Measurements from ENCODE around the gene KIRREL3.

Gene KIRREL3

GRCh38 chr11:126544108-126545056, 456.2 kb downstream of the KIRREL3 start:
- DNase-seq = peak in 35 of 51 donors; percentile 8 to 85 (median 52)

GRCh38 chr11:126543691-126544090, 456.9 kb downstream of the KIRREL3 start:
- peak in 20 of 51 donors; percentile 6 to 61 (median 20) for DNase-seq

DNA sequence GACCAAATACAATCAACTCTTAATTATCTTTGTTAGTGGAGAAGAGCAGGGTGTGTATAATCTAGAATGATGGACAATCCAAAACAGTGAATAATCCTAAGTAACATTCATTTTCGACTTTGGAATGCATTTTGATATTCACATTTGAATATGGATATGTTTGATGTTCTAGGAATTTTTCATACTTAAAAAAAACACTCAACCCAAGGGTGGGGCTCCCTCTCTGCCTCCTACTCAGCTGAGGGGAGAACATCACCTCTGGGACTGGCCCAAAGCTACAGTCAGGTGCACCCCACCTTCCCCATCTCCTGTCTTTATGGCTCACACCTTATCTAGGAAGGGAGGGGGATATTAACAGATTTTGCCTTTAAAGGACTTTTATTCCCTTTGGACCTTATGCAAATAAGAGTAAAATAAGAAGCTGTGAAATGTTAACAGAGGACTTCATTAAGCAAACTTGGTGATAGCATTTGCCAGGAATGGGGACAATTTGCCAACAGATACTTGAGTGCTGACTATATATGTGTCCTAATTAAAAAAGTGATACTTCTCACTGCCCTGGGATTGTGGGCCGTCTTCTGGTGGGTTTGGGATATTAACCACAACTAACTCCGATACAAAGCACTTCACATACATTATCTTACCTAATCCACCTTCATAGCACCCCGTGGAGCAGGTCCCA, 458.1 kb downstream of the KIRREL3 start:
- no peak for DNase-seq

- no peak for DNase-seq
Observed at GRCh38 chr11:126538071-126538470, 462.5 kb downstream of the KIRREL3 start.

GRCh38 chr11:126537492-126537891, 463.1 kb downstream of the KIRREL3 start:
- no peak for DNase-seq

DNA sequence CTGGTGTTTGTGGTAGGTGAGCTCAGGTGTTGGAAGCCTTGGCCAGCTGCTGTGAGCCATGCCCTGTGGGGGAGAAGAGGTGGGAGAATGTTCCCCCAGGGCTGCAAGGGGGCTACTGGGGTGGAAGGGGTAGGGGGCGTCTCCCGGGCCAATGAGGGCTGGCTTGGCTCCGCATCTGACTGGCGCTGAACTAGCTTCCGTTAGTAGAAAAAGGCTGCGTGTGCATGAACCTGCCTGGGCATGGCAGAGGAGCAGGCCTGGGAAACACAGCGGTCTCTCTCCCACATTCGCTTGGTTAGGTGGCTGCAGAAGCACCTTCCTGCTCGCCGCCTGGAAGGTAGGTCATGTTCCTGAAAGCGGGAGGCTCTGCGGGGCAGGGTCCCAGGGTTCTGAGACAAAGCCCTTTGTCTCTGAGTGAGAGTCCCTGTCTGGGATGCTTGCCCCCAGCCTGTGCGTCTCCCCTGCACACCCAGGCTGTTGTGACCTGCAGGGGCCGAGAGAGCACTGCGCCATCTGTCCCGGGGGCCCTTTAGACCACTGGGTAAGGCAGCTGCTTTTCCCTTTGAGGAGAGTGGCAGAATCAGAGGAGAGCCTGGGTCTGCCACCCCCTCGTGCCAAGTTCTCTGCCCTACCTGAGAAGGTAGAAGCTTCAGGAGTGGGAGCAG, 466.3 kb downstream of the KIRREL3 start:
- no peak for DNase-seq

- no peak for DNase-seq
Observed at GRCh38 chr11:126533560-126533959, 467.0 kb downstream of the KIRREL3 start.

DNA sequence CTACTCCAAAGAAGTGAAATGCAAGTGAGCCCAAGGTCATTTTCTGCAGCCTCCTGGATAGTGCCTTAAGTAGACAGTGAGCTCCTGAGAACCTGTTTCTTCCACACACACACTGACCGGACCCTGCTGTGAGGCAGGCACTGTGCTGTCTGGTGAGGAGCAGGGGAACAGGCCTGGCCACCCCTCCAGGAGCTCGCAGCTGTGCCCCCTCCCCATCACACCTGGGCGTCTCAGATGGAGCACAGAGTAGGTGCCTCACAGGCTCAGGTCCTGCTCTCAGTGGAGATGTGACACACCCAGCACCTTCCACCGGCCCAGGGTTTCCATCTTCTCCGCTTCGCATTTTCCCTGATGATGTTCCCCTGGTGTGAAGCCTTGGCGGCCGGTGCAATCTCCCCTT, 470.2 kb downstream of the KIRREL3 start:
- no peak for DNase-seq

GRCh38 chr11:126529037-126529436, 471.5 kb downstream of the KIRREL3 start:
- DNase-seq = no peak

DNA sequence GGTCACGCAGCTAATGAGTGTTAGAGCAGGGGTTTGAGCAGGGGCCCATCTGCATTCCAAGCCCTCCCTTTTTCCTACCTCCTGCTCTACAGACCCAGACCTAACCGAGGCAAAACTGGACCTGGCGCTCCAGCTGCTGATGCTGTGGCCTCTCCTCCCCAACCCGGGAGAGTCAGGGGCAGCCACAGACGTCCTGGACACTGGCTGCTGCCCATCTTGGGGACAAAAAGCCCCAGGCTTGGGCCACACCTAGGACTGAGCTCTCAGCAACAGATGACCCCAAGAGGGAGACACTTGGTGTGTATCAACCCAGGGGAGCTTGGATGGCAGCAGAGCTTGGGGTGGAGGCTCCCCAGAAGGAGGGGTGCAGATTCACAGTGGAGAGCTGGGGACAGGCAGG, 472.5 kb downstream of the KIRREL3 start:
- no peak for DNase-seq

DNA sequence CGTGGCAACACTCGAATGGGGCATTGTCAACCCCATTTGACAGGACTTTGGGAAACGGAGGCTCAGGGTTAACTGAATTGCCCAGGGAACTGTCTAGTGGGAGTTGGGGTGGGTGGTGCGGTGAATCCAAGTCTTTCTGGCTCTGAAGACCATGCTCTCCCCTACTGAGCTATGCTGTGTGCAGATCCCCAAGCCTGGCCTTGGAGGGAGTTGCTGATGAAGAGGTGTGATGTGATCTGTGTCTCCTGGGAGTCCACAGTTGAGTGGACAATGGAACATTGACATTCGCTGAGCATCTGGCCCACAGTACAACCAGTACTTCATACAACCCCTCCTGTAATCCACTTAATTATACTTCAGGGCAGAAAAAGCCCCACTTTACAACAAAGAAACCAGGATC, 472.9 kb downstream of the KIRREL3 start:
- no peak for DNase-seq

DNA sequence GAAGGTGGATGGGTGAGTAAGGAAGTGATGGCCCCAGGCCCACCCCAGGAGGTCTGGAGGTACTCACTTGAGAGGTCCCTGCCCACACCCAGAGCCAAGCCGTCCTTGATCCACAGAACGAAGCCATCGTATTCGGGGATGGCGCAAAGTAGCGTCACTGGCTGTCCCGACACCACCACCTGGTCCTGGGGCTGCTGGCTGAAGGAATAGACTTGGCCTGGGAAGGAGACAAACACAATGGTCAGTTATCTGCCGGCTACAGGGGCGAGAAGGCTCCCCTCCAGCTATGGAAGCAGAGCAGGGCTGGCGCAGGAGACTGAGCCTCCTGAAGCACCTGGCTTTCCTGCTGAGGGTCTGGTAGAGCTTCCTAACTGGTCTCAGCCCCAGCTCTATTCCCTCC, 474.1 kb downstream of the KIRREL3 start:
- no peak for DNase-seq

- DNase-seq = no peak
Observed at GRCh38 chr11:126525702-126526101, 474.9 kb downstream of the KIRREL3 start.

DNA sequence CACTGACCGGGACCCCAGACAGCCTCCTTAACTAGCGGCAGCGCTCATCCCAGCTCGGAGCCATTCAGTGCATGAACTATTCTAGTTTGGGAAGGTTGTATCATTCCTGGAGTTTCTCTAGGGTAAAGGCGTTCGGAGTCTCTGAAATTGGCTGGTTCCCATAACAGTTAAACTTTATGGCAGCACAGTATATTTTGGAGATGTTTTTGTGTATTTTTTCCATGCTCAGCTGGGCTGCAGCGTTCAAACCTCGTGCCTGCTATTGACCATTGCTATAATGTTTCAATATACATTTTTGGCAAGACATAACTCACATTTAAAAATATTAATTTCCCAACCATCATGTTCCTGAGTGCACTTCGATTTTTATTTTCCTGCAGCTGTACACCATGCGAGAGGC, 475.4 kb downstream of the KIRREL3 start:
- no peak for DNase-seq

DNA sequence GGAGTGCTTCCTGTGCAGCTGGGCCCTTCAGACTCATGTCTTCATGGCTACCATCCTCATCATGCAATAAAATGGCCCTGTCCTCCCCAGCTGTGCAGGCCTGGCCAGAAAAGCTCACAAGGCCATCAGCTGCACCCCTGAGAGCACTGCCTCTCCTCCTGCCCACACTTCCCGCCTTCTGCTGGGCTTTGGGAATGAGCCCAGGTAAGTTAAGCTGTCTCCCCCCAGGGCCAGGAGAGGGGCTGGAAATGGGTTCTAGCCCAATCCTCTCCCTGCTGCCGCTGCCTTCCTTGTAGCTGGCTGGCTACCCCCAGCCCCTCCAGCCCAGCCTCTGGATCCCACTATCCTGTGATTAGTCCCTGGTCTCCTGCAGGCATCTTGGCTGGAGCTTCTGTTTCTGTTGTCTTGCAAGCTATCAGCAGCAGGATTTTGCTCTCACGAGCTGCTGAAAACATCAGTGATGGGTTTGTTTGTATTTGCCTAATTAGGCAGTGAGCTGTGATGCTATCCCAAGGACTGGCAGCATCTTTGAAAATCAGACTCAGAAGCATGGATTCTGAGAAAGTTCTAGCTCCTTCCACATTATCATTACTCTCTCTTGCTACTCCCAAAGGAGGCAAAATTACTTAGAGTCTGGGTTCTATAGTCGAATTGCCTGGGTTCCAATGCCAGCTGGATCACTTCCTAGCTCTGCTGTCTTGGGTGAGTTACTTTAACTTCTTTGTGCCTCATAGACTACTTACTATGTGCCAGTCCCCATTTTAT, 476.9 kb downstream of the KIRREL3 start:
- DNase-seq = no peak

DNA sequence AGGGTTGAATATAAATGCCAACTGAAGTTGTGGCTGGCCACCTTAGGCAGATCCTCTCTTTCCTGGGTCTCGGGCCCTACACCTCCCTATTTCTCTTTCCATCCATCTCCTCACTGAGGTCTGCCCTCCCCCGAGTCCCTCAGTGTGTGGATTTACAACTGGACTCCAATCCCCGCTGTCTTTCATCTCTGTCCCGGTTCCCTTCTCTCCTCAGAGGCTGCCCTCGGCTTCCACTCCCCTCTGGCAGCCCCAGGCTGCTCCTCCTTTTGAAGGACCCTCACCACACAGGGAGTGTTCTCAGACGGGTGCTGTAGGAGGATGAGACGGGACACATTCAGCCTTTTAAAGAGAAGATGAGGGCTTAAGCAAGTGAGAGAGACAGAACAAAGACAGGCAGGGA, 478.0 kb downstream of the KIRREL3 start:
- DNase-seq = no peak

- DNase-seq = no peak
Observed at GRCh38 chr11:126522152-126522551, 478.4 kb downstream of the KIRREL3 start.

DNA sequence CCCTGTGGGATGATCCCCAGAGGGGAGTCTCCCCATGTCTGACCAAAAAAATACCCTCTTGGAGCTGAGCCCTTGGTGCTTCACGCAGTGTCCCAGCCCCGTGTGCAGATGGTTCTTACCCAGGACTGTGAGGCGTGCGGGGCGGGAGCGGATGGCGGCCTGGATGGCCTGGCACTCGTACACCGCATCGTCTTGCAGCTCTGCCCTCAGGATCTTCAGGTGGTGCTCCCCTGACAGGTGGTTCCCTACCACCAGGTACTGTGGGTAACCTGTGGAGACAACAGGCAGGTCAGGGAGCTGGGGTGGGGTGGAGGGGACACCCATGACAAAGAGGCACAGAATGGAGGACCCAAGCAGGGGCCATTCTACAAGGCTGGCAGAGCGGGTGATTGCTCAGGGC, 479.4 kb downstream of the KIRREL3 start:
- no peak for DNase-seq

DNA sequence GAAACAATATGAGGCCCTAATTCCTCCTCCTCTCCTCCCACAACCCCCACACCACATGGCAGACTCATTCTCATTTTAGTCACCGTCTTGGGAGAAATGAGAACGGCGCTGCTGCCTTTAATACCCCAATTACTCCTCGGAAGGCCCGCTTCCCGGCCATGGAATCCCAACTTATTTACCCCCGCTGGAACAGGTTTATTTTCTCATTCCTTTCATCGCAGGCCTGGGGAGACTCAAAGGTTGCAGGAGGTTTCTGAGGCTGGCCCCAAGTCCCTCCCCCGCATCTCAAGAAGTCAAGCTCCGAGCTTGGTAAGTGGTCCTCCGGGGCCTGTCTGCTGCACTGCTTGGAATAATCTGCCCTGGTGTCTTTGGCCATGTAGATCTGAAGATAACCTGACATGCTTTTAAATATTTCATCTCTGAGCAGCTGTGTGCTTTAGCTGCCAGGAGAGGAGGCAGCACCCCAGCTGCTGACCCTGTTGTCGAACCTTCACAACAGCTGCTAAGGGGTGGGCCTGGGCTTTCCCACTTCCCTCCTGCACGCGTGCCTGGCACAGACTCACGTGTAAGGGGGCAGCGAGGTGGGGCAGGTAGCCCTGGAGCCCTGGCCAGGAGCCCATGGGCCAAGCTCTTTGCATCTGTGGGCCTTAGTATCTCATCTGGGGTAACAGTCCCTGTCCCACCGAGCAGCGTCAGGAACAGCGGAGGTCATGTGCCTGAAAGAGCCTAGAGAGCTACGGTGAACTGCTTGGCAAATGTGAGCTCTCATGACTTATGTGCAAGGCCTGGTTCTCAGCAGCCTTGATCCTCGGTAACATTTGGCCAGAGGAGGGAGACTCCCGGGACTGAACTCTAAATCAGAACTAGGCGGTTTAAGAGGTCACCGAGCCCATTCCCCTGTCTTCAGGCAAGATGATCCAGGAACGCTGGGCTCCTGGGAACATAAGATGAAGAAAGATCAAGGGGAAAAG, 480.5 kb downstream of the KIRREL3 start:
- peak in 1 of 51 donors; percentile 29 for DNase-seq
